SK-N-SH treated with all-trans-retinoic acid at 6 μM for 48 hours (cell line): ENCODE results near the gene CILP2.

Experiments used
- ATAC-seq: fragments of 200-7000 bp; cut with Tn5 transposase; 3 replicates; pipeline ENCODE4 v1.9.1; 2020; ENCODE audit warnings: mild to moderate bottlenecking, moderate library complexity
- ARNTL ChIP-seq: fragments of 450-650 bp; formaldehyde crosslinking; IDR thresholded peaks from 2 replicates; pipeline ENCODE4 v1.5.0; 2020; ENCODE audit warnings: low read depth, mild to moderate bottlenecking, moderate library complexity, borderline replicate concordance
- BACH2 ChIP-seq: fragments of 250-450 bp; sonication (Bioruptor Pico); IDR thresholded peaks from 2 replicates; pipeline ENCODE4 v1.9.0; 2021; ENCODE audit warnings: mild to moderate bottlenecking, borderline replicate concordance
- CSDC2 ChIP-seq: fragments of 250-450 bp; sonication (Bioruptor Pico); IDR thresholded peaks from 2 replicates; pipeline ENCODE4 v1.5.0; 2020; ENCODE audit warnings: mild to moderate bottlenecking, moderate library complexity
- ESRRG ChIP-seq: fragments of 250-450 bp; sonication (Bioruptor Pico); IDR thresholded peaks from 2 replicates; pipeline ENCODE4 v1.6.1; 2021; ENCODE audit warnings: mild to moderate bottlenecking
- GLIS3 ChIP-seq: fragments of 250-450 bp; sonication (Bioruptor Pico); IDR thresholded peaks from 2 replicates; pipeline ENCODE4 v1.5.0; 2020; ENCODE audit warnings: mild to moderate bottlenecking, moderate library complexity
- ISL1 ChIP-seq: fragments of 250-450 bp; sonication (Bioruptor Pico); IDR thresholded peaks from 2 replicates; pipeline ENCODE4 v2.1.2; 2022; ENCODE audit warnings: mild to moderate bottlenecking, moderate library complexity
- OSR1 ChIP-seq: fragments of 250-450 bp; sonication (Bioruptor Pico); IDR thresholded peaks from 2 replicates; pipeline ENCODE4 v1.8.0; 2022; ENCODE audit warnings: moderate library complexity, mild to moderate bottlenecking, inconsistent platforms
- PPARA ChIP-seq: fragments of 250-450 bp; sonication (Bioruptor Pico); IDR thresholded peaks from 2 replicates; pipeline ENCODE4 v1.5.0; 2020; ENCODE audit warnings: mild to moderate bottlenecking, borderline replicate concordance
- RARB ChIP-seq: fragments of 250-450 bp; sonication (Bioruptor Pico); IDR thresholded peaks from 2 replicates; pipeline ENCODE4 v1.8.0; 2021; ENCODE audit warnings: mild to moderate bottlenecking, moderate library complexity
- SNAI2 ChIP-seq: fragments of 250-450 bp; sonication (Bioruptor Pico); IDR thresholded peaks from 2 replicates; pipeline ENCODE4 v1.5.0; 2020; ENCODE audit warnings: mild to moderate bottlenecking, moderate library complexity
- TOX ChIP-seq: fragments of 250-450 bp; sonication (Bioruptor Pico); IDR thresholded peaks from 2 replicates; pipeline ENCODE4 v1.8.0; 2021; ENCODE audit warnings: mild to moderate bottlenecking, moderate library complexity, borderline replicate concordance
- ZC3H10 ChIP-seq: fragments of 250-450 bp; sonication (Bioruptor Pico); IDR thresholded peaks from 2 replicates; pipeline ENCODE4 v1.5.1; 2021; ENCODE audit warnings: mild to moderate bottlenecking, moderate library complexity
- ZFP3 ChIP-seq: fragments of 250-450 bp; sonication (Bioruptor Pico); IDR thresholded peaks from 2 replicates; pipeline ENCODE4 v1.5.0; 2020; ENCODE audit warnings: mild to moderate bottlenecking, moderate library complexity
- ZFP30 ChIP-seq: fragments of 450-650 bp; formaldehyde crosslinking; IDR thresholded peaks from 2 replicates; pipeline ENCODE4 v1.5.0; 2022; ENCODE audit warnings: mild to moderate bottlenecking, moderate library complexity
- ZNF565 ChIP-seq: fragments of 450-650 bp; formaldehyde crosslinking; conservative IDR thresholded peaks from 2 replicates; pipeline ENCODE4 v1.5.0; 2020; ENCODE audit warnings: low read depth, mild to moderate bottlenecking, moderate library complexity
- ZNF70 ChIP-seq: fragments of 450-650 bp; formaldehyde crosslinking; IDR thresholded peaks from 2 replicates; pipeline ENCODE4 v1.5.0; 2020; ENCODE audit warnings: mild to moderate bottlenecking, moderate library complexity
- ZNF8 ChIP-seq: fragments of 450-650 bp; formaldehyde crosslinking; IDR thresholded peaks from 2 replicates; pipeline ENCODE4 v1.5.0; 2020; ENCODE audit warnings: mild to moderate bottlenecking, moderate library complexity
- TF ChIP-seq, protein P1 (sequence below): fragments of 250-450 bp; sonication (Bioruptor Pico); IDR thresholded peaks from 2 replicates; pipeline ENCODE4 v1.5.1; 2020; ENCODE audit warnings: low read depth, mild to moderate bottlenecking, moderate library complexity
- TF ChIP-seq, protein P2 (sequence below): fragments of 250-450 bp; sonication (Bioruptor Pico); IDR thresholded peaks from 2 replicates; pipeline ENCODE4 v1.5.1; 2021; ENCODE audit warnings: mild to moderate bottlenecking, moderate library complexity
- TF ChIP-seq, protein P3 (sequence below): fragments of 250-450 bp; sonication (Bioruptor Pico); IDR thresholded peaks from 2 replicates; pipeline ENCODE4 v1.8.0; 2020; ENCODE audit warnings: mild to moderate bottlenecking, moderate library complexity, borderline replicate concordance
- TF ChIP-seq, protein P4 (sequence below): fragments of 250-450 bp; sonication (Bioruptor Pico); IDR thresholded peaks from 2 replicates; pipeline ENCODE4 v1.8.0; 2021; ENCODE audit warnings: low read depth, mild to moderate bottlenecking, moderate library complexity, borderline replicate concordance
- TF ChIP-seq, protein P5 (sequence below): fragments of 250-450 bp; sonication (Bioruptor Pico); IDR thresholded peaks from 2 replicates; pipeline ENCODE4 v1.5.0; 2020; ENCODE audit warnings: mild to moderate bottlenecking, moderate library complexity

The CILP2 gene

DNA sequence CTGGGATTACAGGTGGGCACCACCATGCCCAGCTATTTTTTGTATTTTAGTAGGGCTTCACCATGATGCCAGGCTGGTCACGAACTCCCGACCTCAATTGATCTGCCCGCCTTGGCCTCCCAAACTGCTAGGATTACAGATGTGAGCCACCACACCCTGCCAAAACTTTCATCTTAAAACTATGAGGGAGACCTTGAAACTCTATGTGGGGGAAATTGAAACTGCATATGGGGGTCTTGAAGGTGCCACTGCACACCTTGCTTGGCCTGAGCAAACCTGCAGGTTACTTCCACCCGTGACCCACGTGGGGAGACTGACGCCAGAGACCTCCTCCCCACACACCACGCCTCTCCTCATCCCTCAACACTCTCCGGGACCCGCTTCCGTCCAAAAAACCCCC lies 15.6 kb downstream of the CILP2 start:
- TF ChIP-seq, protein P1, sequence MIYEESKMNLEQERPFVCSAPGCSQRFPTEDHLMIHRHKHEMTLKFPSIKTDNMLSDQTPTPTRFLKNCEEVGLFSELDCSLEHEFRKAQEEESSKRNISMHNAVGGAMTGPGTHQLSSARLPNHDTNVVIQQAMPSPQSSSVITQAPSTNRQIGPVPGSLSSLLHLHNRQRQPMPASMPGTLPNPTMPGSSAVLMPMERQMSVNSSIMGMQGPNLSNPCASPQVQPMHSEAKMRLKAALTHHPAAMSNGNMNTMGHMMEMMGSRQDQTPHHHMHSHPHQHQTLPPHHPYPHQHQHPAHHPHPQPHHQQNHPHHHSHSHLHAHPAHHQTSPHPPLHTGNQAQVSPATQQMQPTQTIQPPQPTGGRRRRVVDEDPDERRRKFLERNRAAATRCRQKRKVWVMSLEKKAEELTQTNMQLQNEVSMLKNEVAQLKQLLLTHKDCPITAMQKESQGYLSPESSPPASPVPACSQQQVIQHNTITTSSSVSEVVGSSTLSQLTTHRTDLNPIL (CRISPR knock-in tag), result no peak
- TF ChIP-seq ZFP30 (CRISPR knock-in tag), result no peak
- no peak for TF ChIP-seq ARNTL (CRISPR knock-in tag)
- no peak for TF ChIP-seq OSR1 (CRISPR knock-in tag)
- TF ChIP-seq BACH2 (CRISPR knock-in tag), result no peak
- no peak for TF ChIP-seq CSDC2
- no peak for TF ChIP-seq ZNF8 (CRISPR knock-in tag)
- TF ChIP-seq ZNF565 (CRISPR knock-in tag), result no peak
- TF ChIP-seq ZC3H10 (CRISPR knock-in tag), result no peak
- TF ChIP-seq, protein P2, sequence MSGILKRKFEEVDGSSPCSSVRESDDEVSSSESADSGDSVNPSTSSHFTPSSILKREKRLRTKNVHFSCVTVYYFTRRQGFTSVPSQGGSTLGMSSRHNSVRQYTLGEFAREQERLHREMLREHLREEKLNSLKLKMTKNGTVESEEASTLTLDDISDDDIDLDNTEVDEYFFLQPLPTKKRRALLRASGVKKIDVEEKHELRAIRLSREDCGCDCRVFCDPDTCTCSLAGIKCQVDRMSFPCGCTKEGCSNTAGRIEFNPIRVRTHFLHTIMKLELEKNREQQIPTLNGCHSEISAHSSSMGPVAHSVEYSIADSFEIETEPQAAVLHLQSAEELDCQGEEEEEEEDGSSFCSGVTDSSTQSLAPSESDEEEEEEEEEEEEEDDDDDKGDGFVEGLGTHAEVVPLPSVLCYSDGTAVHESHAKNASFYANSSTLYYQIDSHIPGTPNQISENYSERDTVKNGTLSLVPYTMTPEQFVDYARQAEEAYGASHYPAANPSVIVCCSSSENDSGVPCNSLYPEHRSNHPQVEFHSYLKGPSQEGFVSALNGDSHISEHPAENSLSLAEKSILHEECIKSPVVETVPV, result no peak
- no peak for TF ChIP-seq ZNF70 (CRISPR knock-in tag)
- TF ChIP-seq, protein P3, sequence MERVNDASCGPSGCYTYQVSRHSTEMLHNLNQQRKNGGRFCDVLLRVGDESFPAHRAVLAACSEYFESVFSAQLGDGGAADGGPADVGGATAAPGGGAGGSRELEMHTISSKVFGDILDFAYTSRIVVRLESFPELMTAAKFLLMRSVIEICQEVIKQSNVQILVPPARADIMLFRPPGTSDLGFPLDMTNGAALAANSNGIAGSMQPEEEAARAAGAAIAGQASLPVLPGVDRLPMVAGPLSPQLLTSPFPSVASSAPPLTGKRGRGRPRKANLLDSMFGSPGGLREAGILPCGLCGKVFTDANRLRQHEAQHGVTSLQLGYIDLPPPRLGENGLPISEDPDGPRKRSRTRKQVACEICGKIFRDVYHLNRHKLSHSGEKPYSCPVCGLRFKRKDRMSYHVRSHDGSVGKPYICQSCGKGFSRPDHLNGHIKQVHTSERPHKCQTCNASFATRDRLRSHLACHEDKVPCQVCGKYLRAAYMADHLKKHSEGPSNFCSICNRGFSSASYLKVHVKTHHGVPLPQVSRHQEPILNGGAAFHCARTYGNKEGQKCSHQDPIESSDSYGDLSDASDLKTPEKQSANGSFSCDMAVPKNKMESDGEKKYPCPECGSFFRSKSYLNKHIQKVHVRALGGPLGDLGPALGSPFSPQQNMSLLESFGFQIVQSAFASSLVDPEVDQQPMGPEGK (CRISPR knock-in tag), result no peak
- no peak for TF ChIP-seq GLIS3 (CRISPR knock-in tag)
- no peak for TF ChIP-seq ESRRG (CRISPR knock-in tag)
- TF ChIP-seq SNAI2 (CRISPR knock-in tag), result no peak
- no peak for TF ChIP-seq PPARA (CRISPR knock-in tag)
- ATAC-seq, result no peak

DNA sequence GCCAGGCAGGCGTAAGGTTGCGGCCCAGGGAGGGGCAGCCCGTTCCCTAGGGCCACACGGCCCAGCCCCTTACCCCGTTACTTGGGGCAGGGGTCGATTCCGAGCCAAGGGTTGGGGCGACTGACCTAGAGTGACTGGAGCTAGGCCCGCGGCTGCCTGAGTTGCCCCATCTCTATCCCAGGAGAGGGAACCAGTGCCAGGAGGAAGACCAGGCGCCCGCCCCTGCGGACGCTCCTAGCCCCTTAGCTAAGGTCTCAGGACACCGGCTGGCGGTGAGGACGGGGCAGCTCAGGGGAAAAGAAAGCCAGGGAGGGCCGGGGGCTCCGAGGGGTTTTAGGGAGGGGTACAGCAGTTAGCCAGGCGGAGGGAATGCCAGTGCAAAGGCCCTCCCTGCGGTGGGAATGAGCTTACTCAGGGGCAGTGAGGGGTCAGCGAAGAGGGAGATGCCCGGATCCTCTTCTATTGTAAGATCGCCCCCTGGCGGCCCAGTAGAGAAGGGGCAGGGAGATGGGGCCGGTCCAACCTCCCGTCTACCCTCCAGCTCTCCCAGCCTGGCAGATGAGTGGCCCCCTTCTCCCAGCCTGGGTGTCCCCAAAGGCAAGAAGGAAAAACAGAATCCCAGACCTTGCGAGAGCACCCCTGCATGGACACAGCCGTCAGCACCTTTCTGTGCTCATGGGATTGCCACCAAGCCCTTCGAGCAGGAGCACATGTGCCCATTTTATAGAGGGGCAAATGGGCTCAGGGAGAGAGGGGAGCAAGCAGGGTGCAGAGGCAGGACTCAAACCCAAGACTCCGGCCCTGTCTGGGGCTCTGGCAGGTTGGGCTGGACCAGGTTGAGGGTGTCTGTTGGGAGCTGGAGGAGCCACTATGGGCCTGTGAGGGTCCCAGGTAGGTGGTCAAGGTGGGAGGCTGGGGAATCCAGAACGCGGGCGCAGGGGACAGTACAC lies 16.3 kb downstream of the CILP2 start:
- peak; percentile 65 for ATAC-seq
- TF ChIP-seq, protein P4, sequence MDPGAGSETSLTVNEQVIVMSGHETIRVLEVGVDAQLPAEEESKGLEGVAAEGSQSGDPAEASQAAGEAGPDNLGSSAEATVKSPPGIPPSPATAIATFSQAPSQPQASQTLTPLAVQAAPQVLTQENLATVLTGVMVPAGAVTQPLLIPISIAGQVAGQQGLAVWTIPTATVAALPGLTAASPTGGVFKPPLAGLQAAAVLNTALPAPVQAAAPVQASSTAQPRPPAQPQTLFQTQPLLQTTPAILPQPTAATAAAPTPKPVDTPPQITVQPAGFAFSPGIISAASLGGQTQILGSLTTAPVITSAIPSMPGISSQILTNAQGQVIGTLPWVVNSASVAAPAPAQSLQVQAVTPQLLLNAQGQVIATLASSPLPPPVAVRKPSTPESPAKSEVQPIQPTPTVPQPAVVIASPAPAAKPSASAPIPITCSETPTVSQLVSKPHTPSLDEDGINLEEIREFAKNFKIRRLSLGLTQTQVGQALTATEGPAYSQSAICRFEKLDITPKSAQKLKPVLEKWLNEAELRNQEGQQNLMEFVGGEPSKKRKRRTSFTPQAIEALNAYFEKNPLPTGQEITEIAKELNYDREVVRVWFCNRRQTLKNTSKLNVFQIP (CRISPR knock-in tag), result no peak
- no peak for TF ChIP-seq ZNF70 (CRISPR knock-in tag)
- no peak for TF ChIP-seq ZC3H10 (CRISPR knock-in tag)
- TF ChIP-seq ESRRG (CRISPR knock-in tag), result no peak

DNA sequence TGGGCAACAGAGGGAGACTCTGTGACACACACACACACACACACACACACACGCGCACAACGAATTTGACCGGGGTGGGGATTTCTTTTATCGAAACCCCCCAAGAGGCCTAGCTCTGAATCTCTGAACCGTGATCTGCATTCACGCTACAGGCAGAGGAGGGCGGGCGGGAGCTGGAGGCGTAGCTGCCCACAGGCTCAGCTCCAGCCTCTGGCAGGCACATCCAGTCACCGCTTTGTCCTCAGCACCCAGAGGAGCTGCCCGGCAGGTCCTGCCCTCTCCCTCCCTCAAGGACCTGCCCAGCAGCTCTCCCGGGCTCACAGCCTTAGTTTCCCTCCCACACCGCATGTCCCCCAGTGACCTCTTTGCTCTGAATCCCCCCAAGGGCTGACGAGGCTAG lies 20.0 kb downstream of the CILP2 start:
- no peak for TF ChIP-seq ESRRG (CRISPR knock-in tag)
- TF ChIP-seq, protein P1 (CRISPR knock-in tag), result no peak
- TF ChIP-seq ZC3H10 (CRISPR knock-in tag), result no peak
- TF ChIP-seq ZFP3 (CRISPR knock-in tag), result no peak
- TF ChIP-seq ISL1 (CRISPR knock-in tag), result no peak
- TF ChIP-seq, protein P5, sequence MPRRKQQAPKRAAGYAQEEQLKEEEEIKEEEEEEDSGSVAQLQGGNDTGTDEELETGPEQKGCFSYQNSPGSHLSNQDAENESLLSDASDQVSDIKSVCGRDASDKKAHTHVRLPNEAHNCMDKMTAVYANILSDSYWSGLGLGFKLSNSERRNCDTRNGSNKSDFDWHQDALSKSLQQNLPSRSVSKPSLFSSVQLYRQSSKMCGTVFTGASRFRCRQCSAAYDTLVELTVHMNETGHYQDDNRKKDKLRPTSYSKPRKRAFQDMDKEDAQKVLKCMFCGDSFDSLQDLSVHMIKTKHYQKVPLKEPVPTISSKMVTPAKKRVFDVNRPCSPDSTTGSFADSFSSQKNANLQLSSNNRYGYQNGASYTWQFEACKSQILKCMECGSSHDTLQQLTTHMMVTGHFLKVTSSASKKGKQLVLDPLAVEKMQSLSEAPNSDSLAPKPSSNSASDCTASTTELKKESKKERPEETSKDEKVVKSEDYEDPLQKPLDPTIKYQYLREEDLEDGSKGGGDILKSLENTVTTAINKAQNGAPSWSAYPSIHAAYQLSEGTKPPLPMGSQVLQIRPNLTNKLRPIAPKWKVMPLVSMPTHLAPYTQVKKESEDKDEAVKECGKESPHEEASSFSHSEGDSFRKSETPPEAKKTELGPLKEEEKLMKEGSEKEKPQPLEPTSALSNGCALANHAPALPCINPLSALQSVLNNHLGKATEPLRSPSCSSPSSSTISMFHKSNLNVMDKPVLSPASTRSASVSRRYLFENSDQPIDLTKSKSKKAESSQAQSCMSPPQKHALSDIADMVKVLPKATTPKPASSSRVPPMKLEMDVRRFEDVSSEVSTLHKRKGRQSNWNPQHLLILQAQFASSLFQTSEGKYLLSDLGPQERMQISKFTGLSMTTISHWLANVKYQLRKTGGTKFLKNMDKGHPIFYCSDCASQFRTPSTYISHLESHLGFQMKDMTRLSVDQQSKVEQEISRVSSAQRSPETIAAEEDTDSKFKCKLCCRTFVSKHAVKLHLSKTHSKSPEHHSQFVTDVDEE (CRISPR knock-in tag), result no peak
- no peak for TF ChIP-seq ZNF565 (CRISPR knock-in tag)
- TF ChIP-seq TOX (CRISPR knock-in tag), result no peak
- TF ChIP-seq, protein P2, result no peak
- TF ChIP-seq RARB (CRISPR knock-in tag), result no peak
- TF ChIP-seq CSDC2, result no peak
- TF ChIP-seq ZFP30 (CRISPR knock-in tag), result no peak
- no peak for TF ChIP-seq PPARA (CRISPR knock-in tag)
- TF ChIP-seq ZNF70 (CRISPR knock-in tag), result no peak
- TF ChIP-seq, protein P3 (CRISPR knock-in tag), result no peak
- no peak for ATAC-seq
